Measurements from ENCODE around the gene BHLHA15.

Gene BHLHA15

GRCh38 chr7:98167653-98168052 is 43.6 kb upstream of the BHLHA15 start:
- TF ChIP-seq, protein P1, sequence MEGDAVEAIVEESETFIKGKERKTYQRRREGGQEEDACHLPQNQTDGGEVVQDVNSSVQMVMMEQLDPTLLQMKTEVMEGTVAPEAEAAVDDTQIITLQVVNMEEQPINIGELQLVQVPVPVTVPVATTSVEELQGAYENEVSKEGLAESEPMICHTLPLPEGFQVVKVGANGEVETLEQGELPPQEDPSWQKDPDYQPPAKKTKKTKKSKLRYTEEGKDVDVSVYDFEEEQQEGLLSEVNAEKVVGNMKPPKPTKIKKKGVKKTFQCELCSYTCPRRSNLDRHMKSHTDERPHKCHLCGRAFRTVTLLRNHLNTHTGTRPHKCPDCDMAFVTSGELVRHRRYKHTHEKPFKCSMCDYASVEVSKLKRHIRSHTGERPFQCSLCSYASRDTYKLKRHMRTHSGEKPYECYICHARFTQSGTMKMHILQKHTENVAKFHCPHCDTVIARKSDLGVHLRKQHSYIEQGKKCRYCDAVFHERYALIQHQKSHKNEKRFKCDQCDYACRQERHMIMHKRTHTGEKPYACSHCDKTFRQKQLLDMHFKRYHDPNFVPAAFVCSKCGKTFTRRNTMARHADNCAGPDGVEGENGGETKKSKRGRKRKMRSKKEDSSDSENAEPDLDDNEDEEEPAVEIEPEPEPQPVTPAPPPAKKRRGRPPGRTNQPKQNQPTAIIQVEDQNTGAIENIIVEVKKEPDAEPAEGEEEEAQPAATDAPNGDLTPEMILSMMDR (conservative IDR thresholded peaks at IDR 0.05; ENCODE audit: low read depth): no peak
- H3K27ac ChIP-seq: no peak overlapping the region
- POLR2A ChIA-PET (ENCODE audit: low non-redundant PET): no interaction called here
- CTCF ChIA-PET: interaction anchor here (1.0 to 12.0 kb wide), 5 partner anchors 26 to 154 kb away, joined by 3 to 202 read pairs (median 9); no protein-coding TSS in a partner anchor
- no peak for DNase-seq (ENCODE audit: low spot score)

DNA sequence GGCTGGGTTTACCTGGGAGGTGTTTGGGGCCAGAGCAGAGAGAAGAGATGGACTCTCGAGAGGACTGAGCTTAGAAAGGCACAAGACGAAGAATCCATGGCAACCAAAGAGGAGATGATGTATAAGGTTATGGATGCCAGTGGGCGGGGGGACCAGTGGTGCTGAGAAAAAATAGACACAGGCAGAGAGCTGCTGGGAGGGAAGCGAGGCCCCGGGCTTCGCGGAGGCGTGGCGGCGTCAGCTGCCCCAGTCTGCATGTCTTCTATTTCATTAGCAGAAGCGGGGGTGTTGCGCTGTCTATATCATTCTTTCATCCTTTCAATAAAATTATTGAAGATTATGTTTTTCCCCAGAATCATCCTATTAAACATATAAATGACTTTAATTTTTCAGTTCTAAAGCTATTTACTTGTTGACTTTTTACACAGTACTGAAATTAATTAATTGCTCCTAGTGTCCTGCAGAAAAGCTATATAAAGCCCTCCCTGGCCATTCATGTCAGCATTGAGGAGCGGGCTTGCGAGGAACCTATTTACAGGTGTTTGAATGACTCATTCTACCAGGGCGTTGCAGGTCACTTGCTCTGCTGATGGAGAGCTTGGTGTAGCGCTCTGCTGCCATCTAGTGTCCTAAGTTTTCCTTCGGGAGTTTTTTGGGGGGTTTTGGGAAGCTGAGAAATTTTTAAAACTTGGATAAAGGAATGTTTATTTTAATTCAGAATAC is 42.9 kb upstream of the BHLHA15 start:
- CTCF ChIA-PET: interaction anchor here (0.5 to 12.0 kb wide), 26 partner anchors 9 to 302 kb away, joined by 3 to 202 read pairs (median 4); no protein-coding TSS in a partner anchor
- POLR2A ChIA-PET (ENCODE audit: low non-redundant PET): interaction anchor here (0.8 kb wide), 1 partner anchor 146 kb away, joined by 3 read pairs; no protein-coding TSS in a partner anchor
- no peak overlapping the region for H3K27ac ChIP-seq
- TF ChIP-seq, protein P1 (conservative IDR thresholded peaks at IDR 0.05; ENCODE audit: low read depth): peak; percentile 96
- peak; percentile 91 for DNase-seq (ENCODE audit: low spot score)

GRCh38 chr7:98168904-98169621 is 42.2 kb upstream of the BHLHA15 start:
- TF ChIP-seq, protein P1 (conservative IDR thresholded peaks at IDR 0.05; ENCODE audit: low read depth): peak; percentile 66
- ChIA-PET POLR2A (ENCODE audit: low non-redundant PET) (interaction anchor here (0.8 kb wide), 1 partner anchor 147 kb away, joined by 3 read pairs; no protein-coding TSS in a partner anchor), CTCF (interaction anchor here (0.5 to 12.0 kb wide), 25 partner anchors 8 to 303 kb away, joined by 3 to 202 read pairs (median 4); no protein-coding TSS in a partner anchor)
- DNase-seq (ENCODE audit: low spot score): no peak
- no peak overlapping the region for H3K27ac ChIP-seq

DNA sequence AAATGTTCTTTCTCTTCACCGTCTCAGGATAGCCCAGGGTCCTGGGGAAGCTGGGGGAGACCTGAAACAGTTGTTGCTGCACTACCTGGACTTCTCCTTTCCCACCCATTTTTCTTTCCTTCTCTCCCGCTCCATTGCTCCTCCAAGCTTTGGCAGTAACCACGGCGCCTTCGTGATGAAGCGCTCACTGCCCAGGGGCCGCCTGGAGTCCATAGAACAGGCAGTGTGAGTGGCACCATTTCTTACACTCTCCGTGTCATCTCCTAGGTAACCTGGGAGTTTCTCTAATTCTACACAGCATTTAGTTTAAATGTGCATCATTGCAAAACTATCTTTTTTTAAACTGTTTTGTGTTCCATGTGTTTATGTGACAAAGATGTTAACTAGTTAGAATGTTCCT is 40.3 kb upstream of the BHLHA15 start:
- POLR2A ChIA-PET (ENCODE audit: low non-redundant PET): no interaction called here
- CTCF ChIA-PET: interaction anchor here (0.5 to 12.0 kb wide), 2 partner anchors 141 to 149 kb away, joined by 3 to 202 read pairs; no protein-coding TSS in a partner anchor
- TF ChIP-seq, protein P1 (conservative IDR thresholded peaks at IDR 0.05; ENCODE audit: low read depth): no peak
- DNase-seq (ENCODE audit: low spot score): no peak
- H3K27ac ChIP-seq: no peak overlapping the region

- H3K27ac ChIP-seq: no peak overlapping the region
- TF ChIP-seq, protein P1 (conservative IDR thresholded peaks at IDR 0.05; ENCODE audit: low read depth): no peak
- no peak for DNase-seq (ENCODE audit: low spot score)
- CTCF ChIA-PET: interaction anchor here (0.5 to 12.0 kb wide), 2 partner anchors 141 to 149 kb away, joined by 3 to 202 read pairs; no protein-coding TSS in a partner anchor
- POLR2A ChIA-PET (ENCODE audit: low non-redundant PET): no interaction called here
Observed at GRCh38 chr7:98171449-98171848, 39.8 kb upstream of the BHLHA15 start.
